Spleen (tissue), 7 donors: Measurements from ENCODE around the gene ANP32B.

Experiments
- POLR2A ChIP-seq, 3 donors: fragments of 450-650 bp; IDR thresholded peaks; one replicate each; pipeline ENCODE4 v1.5.1; 2017; ENCODE audit warnings: antibody characterized with exemption in 3 of 3, mild to moderate bottlenecking in 1 of 3
- POLR2AphosphoS5 ChIP-seq, 3 donors: sonication (generic); formaldehyde crosslinking; IDR thresholded peaks; one replicate each; pipeline ENCODE4 v1.5.1; 2017; ENCODE audit warnings: antibody characterized with exemption in 3 of 3
- TF ChIP-seq, protein P1 (sequence below), 11 experiments: fragments of 200-600 bp in 7 of 11; fragments of 450-650 bp in 4 of 11; sonication (generic) in 4 of 11; IDR thresholded peaks in 8 of 11; conservative IDR thresholded peaks in 3 of 11; 1 replicate in 7 of 11; 2 replicates in 4 of 11; pipeline versions ENCODE4 v1.4.0 to v1.8.0; 2016 to 2021; ENCODE audit warnings: antibody characterized with exemption in 11 of 11, inconsistent platforms in 4 of 11, mild to moderate bottlenecking in 1 of 11
- donor health status: DM: no; HTN: no; CAD: no; lungs with moderate emphysema.
- donor health status: DM: no; HTN: no; CAD: no.
- donor health status: DM: no; HTN: no; CAD: no.

DNA sequence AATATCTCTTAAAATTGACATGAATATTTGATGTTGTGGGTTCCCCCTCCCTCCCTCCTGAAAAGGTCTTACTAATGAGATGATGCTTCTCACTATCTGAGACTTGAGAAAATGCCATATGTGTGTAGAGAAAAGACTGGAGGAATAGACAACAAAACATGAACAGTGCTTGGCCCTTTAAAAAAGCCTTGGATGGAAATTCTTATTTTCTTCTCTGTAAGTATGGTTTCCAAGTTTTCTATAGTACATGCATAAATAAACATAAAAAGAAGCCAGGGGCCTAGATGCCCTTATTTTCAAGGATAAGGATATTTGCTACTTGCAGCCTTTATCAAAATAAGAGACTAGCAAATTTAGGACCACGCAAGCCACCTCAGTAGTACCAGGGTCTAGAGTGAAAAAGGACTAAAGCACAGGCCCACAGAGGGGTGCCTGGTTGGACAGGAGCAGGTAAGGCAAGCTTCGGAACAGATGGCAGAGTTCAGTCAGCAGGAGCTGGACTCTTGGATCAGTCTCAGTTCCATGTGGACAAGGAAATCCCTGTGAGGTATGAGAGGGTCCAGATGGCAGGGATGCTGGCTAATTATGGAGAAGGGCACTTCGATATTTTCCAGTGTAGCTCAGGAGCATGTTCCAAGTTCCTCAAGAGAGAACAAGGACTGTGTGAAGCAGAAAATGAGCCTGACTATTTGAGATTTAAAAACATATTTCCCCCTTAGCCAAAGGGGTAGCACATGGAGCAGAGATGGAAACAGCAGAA lies 4.6 kb upstream of the ANP32B start:
- TF ChIP-seq, protein P1, sequence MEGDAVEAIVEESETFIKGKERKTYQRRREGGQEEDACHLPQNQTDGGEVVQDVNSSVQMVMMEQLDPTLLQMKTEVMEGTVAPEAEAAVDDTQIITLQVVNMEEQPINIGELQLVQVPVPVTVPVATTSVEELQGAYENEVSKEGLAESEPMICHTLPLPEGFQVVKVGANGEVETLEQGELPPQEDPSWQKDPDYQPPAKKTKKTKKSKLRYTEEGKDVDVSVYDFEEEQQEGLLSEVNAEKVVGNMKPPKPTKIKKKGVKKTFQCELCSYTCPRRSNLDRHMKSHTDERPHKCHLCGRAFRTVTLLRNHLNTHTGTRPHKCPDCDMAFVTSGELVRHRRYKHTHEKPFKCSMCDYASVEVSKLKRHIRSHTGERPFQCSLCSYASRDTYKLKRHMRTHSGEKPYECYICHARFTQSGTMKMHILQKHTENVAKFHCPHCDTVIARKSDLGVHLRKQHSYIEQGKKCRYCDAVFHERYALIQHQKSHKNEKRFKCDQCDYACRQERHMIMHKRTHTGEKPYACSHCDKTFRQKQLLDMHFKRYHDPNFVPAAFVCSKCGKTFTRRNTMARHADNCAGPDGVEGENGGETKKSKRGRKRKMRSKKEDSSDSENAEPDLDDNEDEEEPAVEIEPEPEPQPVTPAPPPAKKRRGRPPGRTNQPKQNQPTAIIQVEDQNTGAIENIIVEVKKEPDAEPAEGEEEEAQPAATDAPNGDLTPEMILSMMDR (IDR thresholded peaks at IDR 0.05 in 8 of 11, conservative IDR thresholded peaks at IDR 0.05 in 3 of 11), result no peak
- TF ChIP-seq POLR2A (IDR thresholded peaks at IDR 0.05), result no peak
- no peak for TF ChIP-seq POLR2AphosphoS5 (IDR thresholded peaks at IDR 0.05)
